Type B pancreatic cell (in vitro differentiated cells): ENCODE results near the gene GDF15. TPM values are rescaled to one million over a fixed set of nuclear protein-coding genes. Genes with fewer than 3 reads are reported as not detected.

Experiments
- DNase-seq: peaks from one replicate; pipeline ENCODE4 v3.0.0; 2021; ENCODE audit warnings: mixed read lengths; ENCODE audit not compliant: unreplicated experiment; ENCODE audit errors: extremely low spot score
- H3K27ac Mint-ChIP-seq: 2 replicates; pipeline ENCODE4 v1.8.0; 2021; ENCODE audit warnings: mild to moderate bottlenecking, mixed read lengths
- H3K27me3 Mint-ChIP-seq: 2 replicates; pipeline ENCODE4 v1.8.0; 2021; ENCODE audit warnings: mixed read lengths
- H3K36me3 Mint-ChIP-seq: 2 replicates; pipeline ENCODE4 v1.8.0; 2021; ENCODE audit warnings: mixed read lengths
- H3K4me1 Mint-ChIP-seq: one replicate; pipeline ENCODE4 v1.8.0; 2021; ENCODE audit warnings: mixed read lengths; ENCODE audit not compliant: unreplicated experiment
- H3K4me3 Mint-ChIP-seq: 2 replicates; pipeline ENCODE4 v1.8.0; 2021; ENCODE audit warnings: mild to moderate bottlenecking, mixed read lengths
- H3K9me3 Mint-ChIP-seq: 2 replicates; pipeline ENCODE4 v1.8.0; 2021; ENCODE audit warnings: mixed read lengths
- total RNA-seq: library from RNA; stranded (reverse); gene quantifications from 2 replicates; pipeline ENCODE4 v1.2.1, GENCODE V29; 2021; ENCODE audit warnings: low replicate concordance
- TF ChIP-seq, protein P1 (sequence below): fragments of 200-600 bp; sonication (generic); conservative IDR thresholded peaks from 2 replicates; pipeline ENCODE4 v1.5.0; 2021; ENCODE audit warnings: antibody characterized with exemption, mild to moderate bottlenecking

Gene GDF15
- total RNA-seq, 1 donor from 2014 or later, result 102 TPM

DNA sequence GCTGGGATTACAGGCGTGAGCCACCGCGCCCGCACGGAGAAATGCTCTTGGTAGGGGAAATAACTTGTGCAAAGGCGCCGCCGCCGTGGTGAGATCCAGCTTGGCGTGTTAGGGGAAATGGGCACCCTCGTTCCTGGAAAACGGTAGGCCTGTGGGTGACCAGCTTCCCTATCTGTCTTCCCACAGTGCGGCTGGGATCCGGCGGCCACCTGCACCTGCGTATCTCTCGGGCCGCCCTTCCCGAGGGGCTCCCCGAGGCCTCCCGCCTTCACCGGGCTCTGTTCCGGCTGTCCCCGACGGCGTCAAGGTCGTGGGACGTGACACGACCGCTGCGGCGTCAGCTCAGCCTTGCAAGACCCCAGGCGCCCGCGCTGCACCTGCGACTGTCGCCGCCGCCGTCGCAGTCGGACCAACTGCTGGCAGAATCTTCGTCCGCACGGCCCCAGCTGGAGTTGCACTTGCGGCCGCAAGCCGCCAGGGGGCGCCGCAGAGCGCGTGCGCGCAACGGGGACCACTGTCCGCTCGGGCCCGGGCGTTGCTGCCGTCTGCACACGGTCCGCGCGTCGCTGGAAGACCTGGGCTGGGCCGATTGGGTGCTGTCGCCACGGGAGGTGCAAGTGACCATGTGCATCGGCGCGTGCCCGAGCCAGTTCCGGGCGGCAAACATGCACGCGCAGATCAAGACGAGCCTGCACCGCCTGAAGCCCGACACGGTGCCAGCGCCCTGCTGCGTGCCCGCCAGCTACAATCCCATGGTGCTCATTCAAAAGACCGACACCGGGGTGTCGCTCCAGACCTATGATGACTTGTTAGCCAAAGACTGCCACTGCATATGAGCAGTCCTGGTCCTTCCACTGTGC lies 2.4 kb downstream of the GDF15 start:
- DNase-seq, result peak; percentile 89
- Mint-ChIP-seq H3K9me3 (no peaks in the 10 kb centered on the region), H3K27ac (no peak overlapping the region), H3K36me3 (no peaks in the 10 kb centered on the region), H3K27me3 (peaks cover 15% of the 10 kb centered on the region), H3K4me1 (peaks cover 17% of the 10 kb centered on the region), H3K4me3 (peak overlapping the region; percentile 85)
- TF ChIP-seq, protein P1, sequence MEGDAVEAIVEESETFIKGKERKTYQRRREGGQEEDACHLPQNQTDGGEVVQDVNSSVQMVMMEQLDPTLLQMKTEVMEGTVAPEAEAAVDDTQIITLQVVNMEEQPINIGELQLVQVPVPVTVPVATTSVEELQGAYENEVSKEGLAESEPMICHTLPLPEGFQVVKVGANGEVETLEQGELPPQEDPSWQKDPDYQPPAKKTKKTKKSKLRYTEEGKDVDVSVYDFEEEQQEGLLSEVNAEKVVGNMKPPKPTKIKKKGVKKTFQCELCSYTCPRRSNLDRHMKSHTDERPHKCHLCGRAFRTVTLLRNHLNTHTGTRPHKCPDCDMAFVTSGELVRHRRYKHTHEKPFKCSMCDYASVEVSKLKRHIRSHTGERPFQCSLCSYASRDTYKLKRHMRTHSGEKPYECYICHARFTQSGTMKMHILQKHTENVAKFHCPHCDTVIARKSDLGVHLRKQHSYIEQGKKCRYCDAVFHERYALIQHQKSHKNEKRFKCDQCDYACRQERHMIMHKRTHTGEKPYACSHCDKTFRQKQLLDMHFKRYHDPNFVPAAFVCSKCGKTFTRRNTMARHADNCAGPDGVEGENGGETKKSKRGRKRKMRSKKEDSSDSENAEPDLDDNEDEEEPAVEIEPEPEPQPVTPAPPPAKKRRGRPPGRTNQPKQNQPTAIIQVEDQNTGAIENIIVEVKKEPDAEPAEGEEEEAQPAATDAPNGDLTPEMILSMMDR, result peak; percentile 100

DNA sequence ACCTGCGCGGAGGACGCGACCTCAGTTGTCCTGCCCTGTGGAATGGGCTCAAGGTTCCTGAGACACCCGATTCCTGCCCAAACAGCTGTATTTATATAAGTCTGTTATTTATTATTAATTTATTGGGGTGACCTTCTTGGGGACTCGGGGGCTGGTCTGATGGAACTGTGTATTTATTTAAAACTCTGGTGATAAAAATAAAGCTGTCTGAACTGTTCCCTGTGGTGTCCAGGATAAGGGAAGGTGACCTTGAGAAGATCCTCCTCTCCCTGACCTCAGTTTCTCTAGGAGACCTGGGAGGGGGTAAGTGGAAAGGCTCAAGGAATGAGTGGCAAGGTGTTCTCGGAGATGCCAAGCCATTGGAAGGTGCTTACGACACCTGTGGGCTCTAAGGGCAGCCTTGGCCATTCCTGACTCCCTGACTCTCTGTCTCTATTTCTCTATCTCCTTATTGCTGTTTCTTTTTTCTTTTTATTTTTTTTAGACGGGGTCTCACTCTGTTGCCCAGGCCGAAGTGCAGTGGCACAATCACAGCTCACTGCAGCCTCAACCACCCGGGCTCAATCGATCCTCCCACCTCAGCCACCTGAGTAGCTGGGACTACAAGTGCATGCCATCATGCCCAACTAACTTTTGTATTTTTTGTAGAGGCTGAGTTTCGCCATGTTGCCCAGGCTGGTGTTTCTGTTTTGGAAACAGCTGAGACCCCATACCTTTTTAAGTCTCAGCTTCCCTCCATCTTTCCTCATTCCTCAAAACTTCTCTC lies 3.2 kb downstream of the GDF15 start:
- H3K36me3 Mint-ChIP-seq, result no peaks in the 10 kb centered on the region
- peaks cover 17% of the 10 kb centered on the region for H3K4me1 Mint-ChIP-seq
- no peak for DNase-seq
- H3K4me3 Mint-ChIP-seq, result peak overlapping the region; percentile 78
- no peaks in the 10 kb centered on the region for H3K9me3 Mint-ChIP-seq
- TF ChIP-seq, protein P1, result no peak
- H3K27me3 Mint-ChIP-seq, result peaks cover 15% of the 10 kb centered on the region
- H3K27ac Mint-ChIP-seq, result peak overlapping the region; percentile 87

DNA sequence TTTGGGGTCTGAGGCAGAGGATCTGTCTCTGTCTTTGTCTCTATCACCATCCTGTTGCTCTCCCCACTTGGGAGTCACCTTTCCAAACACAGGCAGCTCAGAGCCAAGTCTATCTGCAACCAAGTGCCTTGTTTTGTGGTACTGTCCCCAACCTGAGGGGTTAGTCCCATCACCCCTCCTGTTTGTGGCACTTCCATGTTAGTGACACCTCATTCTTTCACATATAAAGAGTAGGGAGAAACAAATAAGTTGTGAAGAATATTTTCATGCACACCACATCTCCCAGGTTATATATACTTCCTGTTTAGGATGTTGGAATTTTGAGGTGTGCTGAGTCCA lies 3.7 kb downstream of the GDF15 start:
- Mint-ChIP-seq H3K36me3 (no peaks in the 10 kb centered on the region), H3K27ac (peak overlapping the region; percentile 87), H3K4me3 (peak overlapping the region; percentile 73), H3K4me1 (peaks cover 14% of the 10 kb centered on the region), H3K27me3 (peaks cover 15% of the 10 kb centered on the region), H3K9me3 (no peaks in the 10 kb centered on the region)
- TF ChIP-seq, protein P1, result no peak
- DNase-seq, result no peak

DNA sequence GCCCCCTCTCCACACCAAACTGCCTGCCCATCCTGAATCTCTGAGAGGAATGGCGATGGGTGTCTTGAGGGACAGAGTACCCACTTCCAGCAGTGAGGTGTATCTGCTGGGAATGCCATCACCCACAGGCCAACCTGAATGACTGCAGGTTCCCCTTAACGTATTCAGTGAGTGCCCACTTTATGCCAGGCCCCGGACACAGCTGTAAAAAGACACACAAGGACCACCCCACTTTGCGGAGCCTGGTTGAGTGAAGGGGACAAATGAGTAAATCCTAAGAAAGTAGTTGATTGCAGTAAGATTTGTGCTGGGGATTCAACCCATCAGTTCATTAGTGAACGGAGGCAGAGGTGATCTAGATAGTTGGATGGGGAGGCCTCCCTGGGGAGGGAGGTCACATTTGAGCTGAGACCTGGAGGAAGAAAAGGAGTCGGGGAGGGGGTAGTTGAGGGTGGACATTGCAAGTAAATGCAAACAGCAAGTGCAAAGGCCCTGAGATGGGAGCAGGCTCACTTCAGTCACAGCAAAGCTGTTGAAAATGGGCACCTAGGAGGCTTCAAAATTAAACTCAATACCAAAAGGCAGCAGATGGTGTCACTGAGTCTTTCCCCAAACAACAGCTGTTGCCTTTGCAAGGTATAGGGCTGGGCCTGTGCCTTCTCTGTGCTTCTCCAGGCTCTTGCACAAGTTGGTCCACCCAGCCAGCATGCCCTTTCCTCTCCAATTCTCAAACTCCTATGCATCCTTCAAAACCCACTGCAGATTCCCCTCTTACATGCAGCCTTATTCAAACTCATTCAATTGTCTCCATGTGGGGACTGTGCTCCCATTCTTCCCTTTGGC lies 4.3 kb downstream of the GDF15 start:
- peaks cover 11% of the 10 kb centered on the region for H3K4me1 Mint-ChIP-seq
- no peaks in the 10 kb centered on the region for H3K36me3 Mint-ChIP-seq
- no peaks in the 10 kb centered on the region for H3K9me3 Mint-ChIP-seq
- H3K4me3 Mint-ChIP-seq, result peak overlapping the region; percentile 73
- H3K27me3 Mint-ChIP-seq, result peaks cover 15% of the 10 kb centered on the region
- DNase-seq, result no peak
- TF ChIP-seq, protein P1, result no peak
- H3K27ac Mint-ChIP-seq, result peak overlapping the region; percentile 87

DNA sequence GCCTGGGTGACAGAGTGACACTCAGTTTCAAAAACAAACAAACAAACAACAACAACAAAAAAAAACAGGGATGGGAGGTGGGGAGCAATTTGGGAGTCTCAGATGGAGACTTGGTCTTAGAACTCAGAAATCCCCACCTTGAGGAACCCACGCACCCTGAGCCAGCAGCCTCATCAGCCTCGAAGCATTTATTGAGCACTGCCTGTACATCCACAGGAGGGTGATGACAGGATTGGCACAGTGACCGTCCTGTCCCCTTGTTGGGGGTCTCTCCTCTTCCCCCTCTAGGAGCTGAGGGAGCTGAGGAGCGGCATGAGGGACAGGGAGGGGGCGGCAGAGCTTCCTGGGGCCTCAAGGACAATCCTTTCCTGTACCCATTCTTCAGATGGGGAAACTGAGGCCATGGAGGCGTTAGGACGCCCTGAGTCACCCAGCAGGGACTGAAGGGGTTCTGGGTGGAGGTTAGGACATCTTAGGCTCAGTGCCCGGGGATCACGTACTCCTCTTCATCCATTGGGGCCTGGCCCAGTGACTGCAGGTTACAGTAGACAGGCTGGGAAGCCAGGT lies 5.6 kb downstream of the GDF15 start:
- TF ChIP-seq, protein P1, result no peak
- Mint-ChIP-seq H3K27me3 (peaks cover 15% of the 10 kb centered on the region), H3K27ac (no peak overlapping the region), H3K9me3 (no peaks in the 10 kb centered on the region), H3K4me3 (no peak overlapping the region), H3K36me3 (no peaks in the 10 kb centered on the region), H3K4me1 (peaks cover 8% of the 10 kb centered on the region)
- no peak for DNase-seq
